ENCODE data around the gene HBQ1.
A peak's percentile ranks its signal among the peaks of the same experiment; 100 is the strongest.

The HBQ1 gene

DNA sequence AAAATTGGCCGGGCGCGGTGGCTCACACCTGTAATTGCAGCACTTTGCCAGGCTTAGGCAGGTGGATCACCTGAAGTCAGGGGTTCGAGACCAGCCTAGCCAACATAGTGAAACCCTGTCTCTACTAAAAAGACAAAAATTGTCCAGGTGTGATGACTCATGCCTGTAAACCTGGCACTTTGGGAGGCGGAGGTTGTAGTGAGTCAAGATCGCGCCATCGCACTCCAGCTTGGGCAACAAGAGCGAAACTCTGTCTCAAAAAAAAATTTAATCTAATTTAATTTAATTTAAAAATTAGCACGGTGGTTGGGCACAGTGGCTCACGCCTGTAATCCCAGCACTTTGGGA lies 1.6 kb upstream of the HBQ1 start:
- DNase-seq (ENCODE audit: low spot score), result no peak
- TF ChIP-seq, protein P1, sequence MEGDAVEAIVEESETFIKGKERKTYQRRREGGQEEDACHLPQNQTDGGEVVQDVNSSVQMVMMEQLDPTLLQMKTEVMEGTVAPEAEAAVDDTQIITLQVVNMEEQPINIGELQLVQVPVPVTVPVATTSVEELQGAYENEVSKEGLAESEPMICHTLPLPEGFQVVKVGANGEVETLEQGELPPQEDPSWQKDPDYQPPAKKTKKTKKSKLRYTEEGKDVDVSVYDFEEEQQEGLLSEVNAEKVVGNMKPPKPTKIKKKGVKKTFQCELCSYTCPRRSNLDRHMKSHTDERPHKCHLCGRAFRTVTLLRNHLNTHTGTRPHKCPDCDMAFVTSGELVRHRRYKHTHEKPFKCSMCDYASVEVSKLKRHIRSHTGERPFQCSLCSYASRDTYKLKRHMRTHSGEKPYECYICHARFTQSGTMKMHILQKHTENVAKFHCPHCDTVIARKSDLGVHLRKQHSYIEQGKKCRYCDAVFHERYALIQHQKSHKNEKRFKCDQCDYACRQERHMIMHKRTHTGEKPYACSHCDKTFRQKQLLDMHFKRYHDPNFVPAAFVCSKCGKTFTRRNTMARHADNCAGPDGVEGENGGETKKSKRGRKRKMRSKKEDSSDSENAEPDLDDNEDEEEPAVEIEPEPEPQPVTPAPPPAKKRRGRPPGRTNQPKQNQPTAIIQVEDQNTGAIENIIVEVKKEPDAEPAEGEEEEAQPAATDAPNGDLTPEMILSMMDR (IDR thresholded peaks at IDR 0.05; ENCODE audit: extremely low read depth, missing control alignments), result no peak

DNA sequence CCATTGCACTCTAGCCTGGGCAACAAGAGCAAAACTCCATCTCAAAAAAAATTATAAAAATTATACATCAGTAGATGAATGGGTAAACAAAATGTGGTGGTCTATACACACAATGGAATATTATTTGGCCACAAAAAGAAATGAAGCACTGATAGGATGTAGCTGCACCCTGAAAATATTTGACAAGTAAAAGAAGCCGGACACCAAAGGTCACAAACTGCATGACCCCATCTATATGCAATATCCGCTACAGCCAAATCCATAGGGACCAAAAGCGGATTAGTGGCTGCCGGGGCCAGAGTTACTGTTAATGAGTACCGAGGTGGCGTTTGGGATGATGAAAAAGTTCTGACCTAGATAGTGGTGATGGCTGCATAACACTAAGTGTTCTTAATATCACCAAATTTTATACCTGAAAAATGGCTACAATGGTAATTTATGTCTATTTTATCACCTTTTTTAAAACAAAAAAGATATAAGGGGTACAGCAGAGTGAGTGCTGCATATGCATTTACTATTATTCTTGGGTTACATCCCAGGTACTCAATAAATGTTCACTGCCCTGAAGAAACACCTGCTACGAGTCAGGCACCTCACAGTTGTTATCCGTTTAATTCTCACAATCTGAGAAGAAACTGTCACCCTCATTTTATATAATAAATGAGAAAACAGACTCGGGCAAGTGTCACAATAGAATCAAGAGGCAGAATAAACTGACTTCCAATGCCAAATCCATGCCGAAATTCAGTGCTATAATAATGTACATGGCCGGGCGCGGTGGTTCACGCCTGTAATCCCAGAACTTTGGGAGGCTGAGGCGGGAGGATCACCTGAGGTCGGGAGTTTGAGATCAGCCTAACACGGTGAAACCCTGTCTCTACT lies 807 bp upstream of the HBQ1 start:
- no peak for DNase-seq (ENCODE audit: low spot score)
- TF ChIP-seq, protein P1 (IDR thresholded peaks at IDR 0.05; ENCODE audit: extremely low read depth, missing control alignments), result no peak

DNA sequence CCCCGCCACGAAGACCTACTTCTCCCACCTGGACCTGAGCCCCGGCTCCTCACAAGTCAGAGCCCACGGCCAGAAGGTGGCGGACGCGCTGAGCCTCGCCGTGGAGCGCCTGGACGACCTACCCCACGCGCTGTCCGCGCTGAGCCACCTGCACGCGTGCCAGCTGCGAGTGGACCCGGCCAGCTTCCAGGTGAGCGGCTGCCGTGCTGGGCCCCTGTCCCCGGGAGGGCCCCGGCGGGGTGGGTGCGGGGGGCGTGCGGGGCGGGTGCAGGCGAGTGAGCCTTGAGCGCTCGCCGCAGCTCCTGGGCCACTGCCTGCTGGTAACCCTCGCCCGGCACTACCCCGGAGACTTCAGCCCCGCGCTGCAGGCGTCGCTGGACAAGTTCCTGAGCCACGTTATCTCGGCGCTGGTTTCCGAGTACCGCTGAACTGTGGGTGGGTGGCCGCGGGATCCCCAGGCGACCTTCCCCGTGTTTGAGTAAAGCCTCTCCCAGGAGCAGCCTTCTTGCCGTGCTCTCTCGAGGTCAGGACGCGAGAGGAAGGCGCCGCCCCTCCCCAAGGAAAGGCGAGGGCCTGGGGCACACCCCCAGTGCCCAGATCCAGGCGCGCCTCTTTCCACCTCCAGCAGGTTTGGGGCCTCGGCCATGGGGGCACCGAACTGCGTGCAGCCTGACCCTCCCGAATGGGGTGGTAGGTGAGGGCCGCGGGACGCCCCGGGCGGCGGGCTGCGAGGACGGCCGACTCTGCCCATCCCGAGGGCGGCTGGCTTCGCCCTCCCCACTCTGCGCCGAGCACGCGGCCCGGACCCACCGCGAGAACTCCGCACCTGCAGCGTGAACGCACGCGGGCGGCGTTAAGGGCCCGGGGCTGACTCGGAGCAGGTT lies 664 bp downstream of the HBQ1 start:
- TF ChIP-seq, protein P1 (IDR thresholded peaks at IDR 0.05; ENCODE audit: extremely low read depth, missing control alignments), result peak; percentile 25
- peak; percentile 96 for DNase-seq (ENCODE audit: low spot score)

- no peak for DNase-seq (ENCODE audit: low spot score)
- TF ChIP-seq, protein P1 (IDR thresholded peaks at IDR 0.05; ENCODE audit: extremely low read depth, missing control alignments), result peak; percentile 81
Measured at GRCh38 chr16:181565-182021, 1.3 kb downstream of the HBQ1 start.

DNA sequence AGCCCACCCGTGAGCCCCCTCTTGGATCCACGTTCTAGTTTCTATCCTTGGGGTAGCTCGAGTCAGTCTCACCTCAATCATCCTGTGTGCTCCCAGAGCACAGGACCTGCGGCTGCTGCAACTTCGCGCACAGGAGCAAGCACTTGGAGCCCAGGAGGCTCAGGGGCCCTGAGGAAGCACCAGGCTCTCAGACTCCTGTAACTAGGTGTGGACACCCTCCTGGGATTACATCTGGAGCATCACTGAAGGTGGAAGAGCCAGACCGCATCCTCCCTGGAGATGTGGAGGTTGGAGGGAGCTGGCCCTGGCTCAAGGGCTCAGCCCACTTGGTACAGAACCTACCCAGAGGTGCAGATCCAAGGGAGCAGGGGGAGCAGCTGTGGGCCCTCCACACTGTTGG lies 2.7 kb downstream of the HBQ1 start:
- TF ChIP-seq, protein P1 (IDR thresholded peaks at IDR 0.05; ENCODE audit: extremely low read depth, missing control alignments), result no peak
- DNase-seq (ENCODE audit: low spot score), result no peak

- TF ChIP-seq, protein P1 (IDR thresholded peaks at IDR 0.05; ENCODE audit: extremely low read depth, missing control alignments), result no peak
Measured at GRCh38 chr16:185213-185612, 5.0 kb downstream of the HBQ1 start.

GRCh38 chr16:185691-186090 lies 5.4 kb downstream of the HBQ1 start:
- no peak for DNase-seq (ENCODE audit: low spot score)
- TF ChIP-seq, protein P1 (IDR thresholded peaks at IDR 0.05; ENCODE audit: extremely low read depth, missing control alignments), result no peak

More at GRCh38 chr16:185213-185612, 5.0 kb downstream of the HBQ1 start:
- DNase-seq (ENCODE audit: low spot score), result no peak
